ENCODE results near the gene JUND. TPM values are rescaled to one million over a fixed set of nuclear protein-coding genes. Genes with fewer than 3 reads are reported as not detected.

JUND gene
- total and polyA plus RNA-seq, 2 of the 4 experiments (the other 2 are of a cell fraction): 14.2 to 77.2 TPM

DNA sequence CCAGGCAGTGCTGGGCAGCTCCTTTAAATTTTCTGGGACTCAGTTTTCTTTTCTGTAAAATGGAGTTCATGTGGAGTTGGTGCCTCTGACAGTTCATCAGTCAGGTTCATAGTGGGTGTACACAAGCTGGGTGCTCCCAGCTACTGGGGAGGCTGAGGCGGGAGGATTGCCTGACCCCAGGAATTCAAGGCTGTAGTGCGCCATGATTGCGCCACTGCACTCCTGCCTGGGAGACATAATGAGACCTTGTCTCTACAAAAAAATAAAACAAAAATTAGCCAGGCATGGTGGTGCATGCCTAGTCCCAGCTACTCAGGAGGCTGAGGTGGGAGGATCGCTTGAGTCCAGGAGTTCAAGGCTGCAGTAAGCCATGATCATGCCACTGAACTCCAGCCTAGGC, 28.3 kb downstream of the JUND start:
- no peak overlapping the region for H2BK120ac ChIP-seq (ENCODE audit: low read depth, low read length)
- no peak overlapping the region for H3K56ac ChIP-seq (ENCODE audit: extremely low read depth, insufficient read depth, low read length)
- WGBS, 2 experiments (ENCODE audit: extremely low coverage in 2 of 2, insufficient read length in 1 of 2): no CpG with 5 or more reads among the region's 4 CpGs
- H2BK15ac ChIP-seq (ENCODE audit: low read depth, low read length): no peak overlapping the region
- H3K36me3 ChIP-seq (ENCODE audit: control insufficient read depth, insufficient read depth, low read length): no peaks in the 10 kb centered on the region
- H3K9me3 ChIP-seq (ENCODE audit: control insufficient read depth, insufficient read depth, low read length): no peaks in the 10 kb centered on the region
- H2AFZ ChIP-seq (replicated peaks; ENCODE audit: low read length, poor library complexity): no peak overlapping the region
- no peak overlapping the region for H2BK20ac ChIP-seq (ENCODE audit: low read depth, low read length)
- H2BK5ac ChIP-seq (ENCODE audit: low read depth, low read length, poor library complexity, severe bottlenecking): no peak overlapping the region
- H4K20me1 ChIP-seq (ENCODE audit: insufficient read depth, low read length): no peaks in the 10 kb centered on the region
- H3K4ac ChIP-seq (ENCODE audit: low read depth, low read length): no peak overlapping the region
- TF ChIP-seq MAZ (IDR thresholded peaks at IDR 0.05; ENCODE audit: borderline replicate concordance, low read depth, low read length) (no peak), NFE2L2 (IDR thresholded peaks at IDR 0.05; ENCODE audit: low read depth, low read length) (no peak), BHLHE40 (IDR thresholded peaks at IDR 0.05; ENCODE audit: low read depth, low read length) (no peak), CHD1 (IDR thresholded peaks at IDR 0.05; ENCODE audit: low read depth, low read length) (no peak), RAD21 (IDR thresholded peaks at IDR 0.05; ENCODE audit: low read length) (no peak), POLR2A (IDR thresholded peaks at IDR 0.05; ENCODE audit: low read depth, low read length) (no peak), RCOR1 (IDR thresholded peaks at IDR 0.05; ENCODE audit: insufficient replicate concordance, low read length) (no peak), MXI1 (IDR thresholded peaks at IDR 0.05; ENCODE audit: borderline replicate concordance, low read depth, low read length) (no peak), CEBPB (IDR thresholded peaks at IDR 0.05; ENCODE audit: low read depth, low read length) (no peak), FOS (IDR thresholded peaks at IDR 0.05; ENCODE audit: low read depth, low read length) (no peak), RFX5 (IDR thresholded peaks at IDR 0.05; ENCODE audit: low read depth, low read length) (no peak), MAFK (IDR thresholded peaks at IDR 0.05; ENCODE audit: low read depth, low read length) (no peak), SMC3 (IDR thresholded peaks at IDR 0.05; ENCODE audit: low read depth, low read length) (no peak)
- TF ChIP-seq, protein P1, sequence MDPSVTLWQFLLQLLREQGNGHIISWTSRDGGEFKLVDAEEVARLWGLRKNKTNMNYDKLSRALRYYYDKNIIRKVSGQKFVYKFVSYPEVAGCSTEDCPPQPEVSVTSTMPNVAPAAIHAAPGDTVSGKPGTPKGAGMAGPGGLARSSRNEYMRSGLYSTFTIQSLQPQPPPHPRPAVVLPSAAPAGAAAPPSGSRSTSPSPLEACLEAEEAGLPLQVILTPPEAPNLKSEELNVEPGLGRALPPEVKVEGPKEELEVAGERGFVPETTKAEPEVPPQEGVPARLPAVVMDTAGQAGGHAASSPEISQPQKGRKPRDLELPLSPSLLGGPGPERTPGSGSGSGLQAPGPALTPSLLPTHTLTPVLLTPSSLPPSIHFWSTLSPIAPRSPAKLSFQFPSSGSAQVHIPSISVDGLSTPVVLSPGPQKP (IDR thresholded peaks at IDR 0.05; ENCODE audit: borderline replicate concordance, low read depth, low read length): no peak
- TF ChIP-seq, protein P2, sequence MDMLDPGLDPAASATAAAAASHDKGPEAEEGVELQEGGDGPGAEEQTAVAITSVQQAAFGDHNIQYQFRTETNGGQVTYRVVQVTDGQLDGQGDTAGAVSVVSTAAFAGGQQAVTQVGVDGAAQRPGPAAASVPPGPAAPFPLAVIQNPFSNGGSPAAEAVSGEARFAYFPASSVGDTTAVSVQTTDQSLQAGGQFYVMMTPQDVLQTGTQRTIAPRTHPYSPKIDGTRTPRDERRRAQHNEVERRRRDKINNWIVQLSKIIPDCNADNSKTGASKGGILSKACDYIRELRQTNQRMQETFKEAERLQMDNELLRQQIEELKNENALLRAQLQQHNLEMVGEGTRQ (IDR thresholded peaks at IDR 0.05; ENCODE audit: low read depth, low read length): no peak
- TF ChIP-seq, protein P3, sequence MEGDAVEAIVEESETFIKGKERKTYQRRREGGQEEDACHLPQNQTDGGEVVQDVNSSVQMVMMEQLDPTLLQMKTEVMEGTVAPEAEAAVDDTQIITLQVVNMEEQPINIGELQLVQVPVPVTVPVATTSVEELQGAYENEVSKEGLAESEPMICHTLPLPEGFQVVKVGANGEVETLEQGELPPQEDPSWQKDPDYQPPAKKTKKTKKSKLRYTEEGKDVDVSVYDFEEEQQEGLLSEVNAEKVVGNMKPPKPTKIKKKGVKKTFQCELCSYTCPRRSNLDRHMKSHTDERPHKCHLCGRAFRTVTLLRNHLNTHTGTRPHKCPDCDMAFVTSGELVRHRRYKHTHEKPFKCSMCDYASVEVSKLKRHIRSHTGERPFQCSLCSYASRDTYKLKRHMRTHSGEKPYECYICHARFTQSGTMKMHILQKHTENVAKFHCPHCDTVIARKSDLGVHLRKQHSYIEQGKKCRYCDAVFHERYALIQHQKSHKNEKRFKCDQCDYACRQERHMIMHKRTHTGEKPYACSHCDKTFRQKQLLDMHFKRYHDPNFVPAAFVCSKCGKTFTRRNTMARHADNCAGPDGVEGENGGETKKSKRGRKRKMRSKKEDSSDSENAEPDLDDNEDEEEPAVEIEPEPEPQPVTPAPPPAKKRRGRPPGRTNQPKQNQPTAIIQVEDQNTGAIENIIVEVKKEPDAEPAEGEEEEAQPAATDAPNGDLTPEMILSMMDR (conservative IDR thresholded peaks at IDR 0.05; ENCODE audit: low read depth, low read length): no peak
- intact Hi-C loops (cut with micrococcal nuclease): loop anchor here (5.0 kb wide), 1 partner anchor 81 kb away; the partner anchor contains the start of gene IFI30
- no peaks in the 10 kb centered on the region for H3K4me1 ChIP-seq (ENCODE audit: control insufficient read depth, insufficient read depth, low read length)
- no peak overlapping the region for H4K5ac ChIP-seq (ENCODE audit: low read depth, low read length)
- no peak overlapping the region for H4K8ac ChIP-seq (ENCODE audit: low read depth in 2 of 2, low read length in 2 of 2)
- H3K79me1 ChIP-seq (ENCODE audit: low read depth in 1 of 2, low read length in 2 of 2): no peaks in the 10 kb centered on the region
- H3K23ac ChIP-seq (ENCODE audit: low read depth, low read length): no peak overlapping the region
- H3K4me2 ChIP-seq (ENCODE audit: low read depth, low read length): no peak overlapping the region
- no peak overlapping the region for H4K91ac ChIP-seq (ENCODE audit: insufficient read depth, low read depth, low read length)
- H3K4me3 ChIP-seq (ENCODE audit: insufficient read depth, low read depth, low read length): no peak overlapping the region
- no peak overlapping the region for H3K14ac ChIP-seq (replicated peaks; ENCODE audit: low read depth, low read length)
- H3K9ac ChIP-seq (ENCODE audit: low read depth, low read length): no peak overlapping the region
- DNase-seq (no peak), ATAC-seq (ENCODE audit: low read depth) (no peak)
- POLR2A ChIA-PET (ENCODE audit: unreplicated experiment): no interaction called here
- no peak overlapping the region for H2AK5ac ChIP-seq (ENCODE audit: low read depth, low read length)
- no peaks in the 10 kb centered on the region for H3K9me1 ChIP-seq (ENCODE audit: insufficient read depth, low read length)
- CTCF ChIA-PET: interaction anchor here (0.7 to 1.5 kb wide), 3 partner anchors 26 to 92 kb away, joined by 3 read pairs; no protein-coding TSS in a partner anchor
- H3K18ac ChIP-seq (ENCODE audit: low read depth, low read length): no peak overlapping the region
- no TSS peak for BruUV-seq (replicated peaks)
- no peak overlapping the region for H3K27ac ChIP-seq (ENCODE audit: insufficient read depth, low read length)
- in situ Hi-C loops (cut with MboI; ENCODE audit: low sequenced_read_pairs): loop anchor here (5.0 kb wide), 1 partner anchor 141 kb away; no protein-coding TSS in a partner anchor
- peaks cover 22% of the 10 kb centered on the region for H3K27me3 ChIP-seq (ENCODE audit: control insufficient read depth, insufficient read depth, low read length)
- H2AK9ac ChIP-seq (replicated peaks; ENCODE audit: low read depth, low read length, poor library complexity): no peak overlapping the region
- dilution Hi-C loops (cut with HindIII; ENCODE audit: low sequenced_read_pairs, unreplicated experiment): no loop called here
